HG02885 (cell line): Measurements from ENCODE around the gene APOBEC3H.

Experiments used
- ATAC-seq: cut with Tn5 transposase; IDR thresholded peaks from one replicate; pipeline ENCODE4 v1.9.1; 2021; ENCODE audit warnings: mild to moderate bottlenecking; ENCODE audit not compliant: unreplicated experiment, poor library complexity

APOBEC3H gene

GRCh38 chr22:39106326-39106725 lies 9.3 kb downstream of the APOBEC3H start:
- no peak for ATAC-seq

GRCh38 chr22:39108487-39108886 lies 11.4 kb downstream of the APOBEC3H start:
- no peak for ATAC-seq

GRCh38 chr22:39109361-39109760 lies 12.3 kb downstream of the APOBEC3H start:
- no peak for ATAC-seq

GRCh38 chr22:39110631-39111561 lies 13.9 kb downstream of the APOBEC3H start:
- ATAC-seq, result no peak

GRCh38 chr22:39114112-39114511 lies 17.1 kb downstream of the APOBEC3H start:
- ATAC-seq, result no peak

GRCh38 chr22:39115570-39115969 lies 18.5 kb downstream of the APOBEC3H start:
- ATAC-seq, result no peak

GRCh38 chr22:39115977-39116621 lies 19.1 kb downstream of the APOBEC3H start:
- no peak for ATAC-seq

- ATAC-seq, result peak; percentile 38
These were observed 20.6 kb downstream of the APOBEC3H start for GRCh38 chr22:39117585-39118191.

GRCh38 chr22:39120983-39121382 lies 23.9 kb downstream of the APOBEC3H start:
- ATAC-seq, result no peak

GRCh38 chr22:39122772-39123470 lies 25.9 kb downstream of the APOBEC3H start:
- no peak for ATAC-seq

GRCh38 chr22:39123751-39124581 lies 26.9 kb downstream of the APOBEC3H start:
- ATAC-seq, result no peak

- ATAC-seq, result no peak
These were observed 28.6 kb downstream of the APOBEC3H start for GRCh38 chr22:39125622-39126021.

GRCh38 chr22:39128508-39128907 lies 31.5 kb downstream of the APOBEC3H start:
- no peak for ATAC-seq

GRCh38 chr22:39129081-39129480 lies 32.0 kb downstream of the APOBEC3H start:
- no peak for ATAC-seq

GRCh38 chr22:39129746-39130145 lies 32.7 kb downstream of the APOBEC3H start:
- no peak for ATAC-seq

- no peak for ATAC-seq
These were observed 33.2 kb downstream of the APOBEC3H start for GRCh38 chr22:39130152-39130704.

- no peak for ATAC-seq
These were observed 34.1 kb downstream of the APOBEC3H start for GRCh38 chr22:39130892-39131855.

- no peak for ATAC-seq
These were observed 35.2 kb downstream of the APOBEC3H start for GRCh38 chr22:39132281-39132680.
